NCI-H460 (cell line): Measurements from ENCODE around the gene PPP4R4. TPM values are rescaled to one million over a fixed set of nuclear protein-coding genes. Genes with fewer than 3 reads are reported as not detected.
A peak's percentile ranks its signal among the peaks of the same experiment; 100 is the strongest.

ENCODE experiments used
- DNase-seq: peaks from one replicate; pipeline ENCODE4 v3.0.0-alpha.2; 2016; ENCODE audit warnings: low read depth; ENCODE audit errors: extremely low read depth
- polyA plus RNA-seq: library from polyadenylated mRNA; depleted of rRNA; stranded (reverse); fragments of >200 nt; gene quantifications from 2 replicates; pipeline ENCODE4 v1.2.3, GENCODE V29; 2014; cell fraction: nucleus; rRNA removed
- total RNA-seq: library from RNA; depleted of rRNA; stranded (reverse); fragments of >200 nt; shearing (Covaris generic); gene quantifications from 2 replicates; pipeline ENCODE4 v1.2.3, GENCODE V29; 2014; rRNA removed

PPP4R4 gene
- 0.35 TPM in 1 of 2 replicates, not detected in the other for total RNA-seq
- polyA plus RNA-seq = 0.22 TPM in 1 of 2 replicates, not detected in the other

GRCh38 chr14:94173885-94174603 lies at the start of gene PPP4R4:
Gene PPP4R4 (plus strand): TSS chr14:94174322. CDS start chr14:94174466, 144 bp downstream.
- DNase-seq = peak; percentile 70

DNA sequence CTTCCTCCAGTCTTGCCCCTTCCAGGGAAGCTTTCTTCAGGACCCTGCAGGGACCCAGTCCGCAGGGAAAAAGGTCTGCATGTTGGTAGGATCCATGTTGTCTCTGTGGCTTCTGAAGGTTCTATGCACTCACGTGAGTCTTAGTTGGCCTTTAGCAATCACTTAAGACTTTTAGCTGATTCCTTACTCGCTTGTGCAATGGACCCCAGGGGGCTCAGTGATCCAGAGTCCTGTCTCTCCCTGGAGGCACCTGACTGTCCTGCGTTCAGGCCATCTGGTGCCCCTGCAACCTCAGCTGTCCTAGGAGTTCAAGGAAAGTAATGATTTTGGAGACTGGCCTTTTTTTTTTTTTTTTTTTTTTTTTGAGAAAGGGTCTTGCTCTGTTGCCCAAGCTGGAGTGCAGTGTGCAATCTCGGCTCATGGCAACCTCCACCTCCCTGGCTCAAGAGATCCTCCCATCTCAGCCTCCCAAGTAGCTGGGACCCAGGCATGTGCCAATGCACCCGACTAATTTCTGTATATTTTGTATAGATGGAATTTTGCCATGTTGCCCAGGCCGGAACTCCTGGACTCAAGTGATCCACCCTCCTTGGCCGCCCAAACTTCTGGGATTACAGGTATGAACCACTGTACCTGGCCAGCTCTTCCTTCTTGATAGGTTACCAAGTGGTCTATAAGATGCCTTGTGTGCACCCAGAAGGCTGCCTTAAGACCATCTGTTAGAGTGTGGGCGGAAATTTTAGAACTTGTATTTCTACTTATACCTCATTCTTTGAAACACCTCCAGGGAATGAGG lies 49.3 kb upstream of the PPP4R4 start:
- DNase-seq = no peak

- no peak for DNase-seq
Observed at GRCh38 chr14:94125659-94126418, 48.3 kb upstream of the PPP4R4 start.

- DNase-seq = no peak
Observed at GRCh38 chr14:94126419-94126677, 47.8 kb upstream of the PPP4R4 start.

- no peak for DNase-seq
Observed at GRCh38 chr14:94126800-94127199, 47.3 kb upstream of the PPP4R4 start.

DNA sequence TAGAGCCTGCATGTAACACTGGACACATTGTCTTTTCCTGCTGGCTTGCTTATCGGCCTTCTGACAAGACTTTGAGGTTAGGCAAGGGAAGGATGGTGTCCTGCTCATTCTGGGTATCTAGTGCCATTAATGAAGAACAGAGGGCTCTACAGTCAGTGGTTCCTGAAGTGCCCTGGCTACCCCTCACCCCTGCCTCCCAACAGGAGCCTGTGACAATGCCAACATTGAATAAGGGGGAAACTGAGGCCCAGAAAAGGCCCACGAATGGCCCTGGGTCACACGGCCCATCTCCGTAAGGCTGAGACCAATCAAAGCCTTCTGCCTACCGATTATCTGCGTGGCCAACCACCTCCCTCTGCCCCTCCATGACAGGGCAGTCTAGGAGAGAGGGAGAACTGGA lies 46.8 kb upstream of the PPP4R4 start:
- DNase-seq = no peak

DNA sequence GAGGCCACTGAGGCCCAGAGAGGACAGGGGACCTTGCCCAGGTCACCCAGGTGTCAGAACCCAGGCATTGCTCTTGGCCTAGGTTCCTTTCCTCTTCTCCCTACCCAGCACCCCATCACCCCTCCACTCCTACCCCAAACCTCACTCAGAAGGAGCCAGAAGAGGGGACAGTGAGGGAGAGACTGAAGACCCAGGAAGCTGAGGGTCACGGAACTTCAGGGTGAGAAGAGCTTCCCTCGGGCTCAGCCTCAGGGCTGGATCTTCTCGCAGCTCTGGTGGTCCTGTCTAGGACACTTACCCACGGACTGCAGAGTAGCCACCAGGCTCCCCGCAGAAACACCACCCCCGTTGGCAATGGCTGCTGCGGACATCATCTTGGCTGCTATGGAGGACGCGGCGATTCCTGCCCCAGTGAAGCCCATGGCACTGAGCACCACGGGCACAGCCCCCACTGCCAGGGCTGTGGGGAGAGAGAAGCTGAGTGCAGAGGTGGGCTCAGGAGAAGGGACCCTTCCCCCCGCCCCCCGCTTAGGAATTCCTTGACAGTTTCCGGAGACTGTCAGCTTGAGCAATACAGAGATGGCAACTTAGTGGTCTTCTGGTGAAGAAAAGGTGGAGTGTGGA lies 45.8 kb upstream of the PPP4R4 start:
- no peak for DNase-seq

- DNase-seq = peak; percentile 76
Observed at GRCh38 chr14:94129111-94129757, 44.9 kb upstream of the PPP4R4 start, which contains the start of gene IFI27L2. Gene IFI27L2 (minus strand): TSS chr14:94129604. CDS start chr14:94129564, 40 bp downstream.

GRCh38 chr14:94129758-94130414 lies 44.2 kb upstream of the PPP4R4 start:
- DNase-seq = peak; percentile 40

- peak; percentile 77 for DNase-seq
Observed at GRCh38 chr14:94132285-94132887, 41.7 kb upstream of the PPP4R4 start.

DNA sequence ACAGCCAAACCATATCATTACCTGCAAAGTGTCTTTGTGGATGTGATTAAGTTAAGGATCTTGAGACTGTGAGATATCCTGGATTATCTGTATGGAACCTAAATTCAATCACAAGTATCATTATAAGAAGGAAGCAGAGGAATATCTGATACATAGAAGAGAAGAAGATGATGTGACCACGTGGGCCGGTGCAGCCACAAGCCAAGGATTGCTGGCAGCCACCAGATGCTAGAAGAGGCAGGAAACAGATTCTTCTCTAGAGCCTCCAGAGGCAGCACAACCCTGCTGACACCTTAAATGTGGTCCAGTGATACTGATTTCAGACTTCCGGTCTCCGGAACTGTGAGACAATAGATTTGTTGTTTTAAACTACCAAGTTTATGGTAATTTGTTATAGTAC lies 38.6 kb upstream of the PPP4R4 start:
- DNase-seq = no peak

DNA sequence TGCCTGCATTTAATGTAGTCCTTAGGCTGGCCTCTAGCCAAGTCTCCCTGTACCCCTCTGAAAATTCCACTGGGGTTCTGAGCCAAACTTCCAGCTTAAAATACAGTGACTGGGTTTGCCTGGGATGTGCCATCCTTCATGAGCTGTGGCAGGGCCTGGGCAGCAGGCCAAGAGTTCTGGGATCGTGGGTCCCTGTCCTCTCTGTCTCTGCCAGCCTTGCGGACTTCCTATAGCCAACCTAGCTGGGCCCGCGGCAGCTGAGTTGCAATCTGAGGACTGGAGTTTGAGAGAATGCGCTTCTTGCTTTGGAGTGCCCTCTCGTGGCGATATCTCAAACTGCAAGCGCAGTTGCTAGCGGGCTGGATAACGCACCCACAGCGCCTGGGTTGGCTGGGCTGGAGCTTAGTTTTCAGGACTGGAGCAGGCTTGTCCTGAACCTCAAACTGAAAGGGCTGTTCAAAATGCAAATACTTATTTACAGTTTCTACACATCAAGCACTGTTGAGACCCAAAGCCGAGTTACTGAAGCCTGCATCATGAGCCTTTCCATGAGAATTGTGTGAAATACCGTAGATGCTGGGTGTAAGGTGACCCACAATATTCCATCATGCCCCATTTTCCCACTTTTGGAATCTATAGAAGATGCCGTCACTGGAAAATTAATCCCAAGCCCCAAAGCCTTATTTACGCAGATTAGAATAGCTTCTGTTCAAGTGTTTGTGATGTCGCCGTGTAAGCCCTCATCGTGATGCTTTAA lies 37.4 kb upstream of the PPP4R4 start:
- peak; percentile 84 for DNase-seq

- DNase-seq = no peak
Observed at GRCh38 chr14:94138251-94138650, 35.9 kb upstream of the PPP4R4 start.

DNA sequence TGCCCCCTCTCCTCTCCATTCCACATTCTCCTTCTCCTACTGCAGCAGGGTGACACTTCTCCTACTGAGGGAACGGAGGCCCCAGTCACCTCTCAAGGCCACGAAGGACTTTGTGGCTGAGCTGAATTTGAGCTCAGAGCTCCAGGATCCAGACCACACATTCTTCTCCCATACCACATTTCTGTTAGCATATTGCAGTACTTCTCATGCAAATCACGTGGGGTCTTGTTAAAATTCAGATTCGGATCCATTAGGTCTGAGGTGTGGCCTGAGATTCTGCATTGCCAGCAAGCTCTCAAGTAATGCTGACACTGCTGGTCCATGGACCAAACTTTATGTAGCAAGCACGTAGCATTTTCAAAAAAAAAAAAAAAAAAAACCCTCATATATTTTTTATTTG lies 35.1 kb upstream of the PPP4R4 start:
- no peak for DNase-seq

- DNase-seq = no peak
Observed at GRCh38 chr14:94139421-94139820, 34.7 kb upstream of the PPP4R4 start.

- no peak for DNase-seq
Observed at GRCh38 chr14:94142247-94142646, 31.9 kb upstream of the PPP4R4 start.

- DNase-seq = no peak
Observed at GRCh38 chr14:94142836-94143235, 31.3 kb upstream of the PPP4R4 start.

DNA sequence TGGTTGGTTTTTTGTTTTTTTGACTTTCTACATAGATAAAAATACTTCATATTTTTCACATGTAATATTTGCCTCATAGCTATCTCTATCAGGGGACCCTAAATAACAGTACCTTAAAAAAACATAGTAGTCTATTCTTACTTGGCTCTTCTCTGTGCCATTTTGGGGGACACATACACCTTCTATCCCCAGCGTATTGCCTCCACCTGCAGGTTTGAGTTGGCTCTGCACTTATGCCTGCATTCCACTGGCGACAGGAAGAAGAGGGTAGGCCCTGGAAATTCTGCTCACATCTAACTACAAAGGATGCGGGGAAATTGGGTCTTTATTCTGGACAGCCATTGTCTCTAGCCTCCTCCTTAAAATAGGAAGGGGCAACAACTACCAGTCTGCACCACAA lies 30.9 kb upstream of the PPP4R4 start:
- DNase-seq = no peak

DNA sequence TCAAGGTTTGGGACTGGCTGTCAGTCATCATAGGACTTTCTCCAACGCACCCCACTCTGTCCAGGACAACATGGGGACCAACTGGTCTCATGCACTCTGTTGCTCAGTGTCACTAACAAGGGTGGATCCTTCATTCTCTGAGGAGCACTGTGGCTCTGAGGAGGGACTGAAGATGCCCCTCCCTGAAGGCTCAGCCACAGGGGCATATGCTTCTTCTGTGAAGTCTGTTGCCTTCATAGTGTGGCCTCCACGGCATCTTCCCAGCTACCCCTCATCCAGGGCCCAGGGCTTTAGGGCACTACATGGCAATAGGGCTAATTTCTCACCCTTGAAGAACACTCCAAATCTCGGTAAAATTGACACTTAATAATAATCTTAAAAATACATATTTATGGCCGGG lies 30.4 kb upstream of the PPP4R4 start:
- no peak for DNase-seq
